HS-27A (cell line): ENCODE results near the gene PCBP2.

Source experiments
- DNase-seq: peaks from one replicate; pipeline ENCODE4 v3.0.0-alpha.2; 2012; ENCODE audit warnings: low read depth, missing footprints

The PCBP2 gene

DNA sequence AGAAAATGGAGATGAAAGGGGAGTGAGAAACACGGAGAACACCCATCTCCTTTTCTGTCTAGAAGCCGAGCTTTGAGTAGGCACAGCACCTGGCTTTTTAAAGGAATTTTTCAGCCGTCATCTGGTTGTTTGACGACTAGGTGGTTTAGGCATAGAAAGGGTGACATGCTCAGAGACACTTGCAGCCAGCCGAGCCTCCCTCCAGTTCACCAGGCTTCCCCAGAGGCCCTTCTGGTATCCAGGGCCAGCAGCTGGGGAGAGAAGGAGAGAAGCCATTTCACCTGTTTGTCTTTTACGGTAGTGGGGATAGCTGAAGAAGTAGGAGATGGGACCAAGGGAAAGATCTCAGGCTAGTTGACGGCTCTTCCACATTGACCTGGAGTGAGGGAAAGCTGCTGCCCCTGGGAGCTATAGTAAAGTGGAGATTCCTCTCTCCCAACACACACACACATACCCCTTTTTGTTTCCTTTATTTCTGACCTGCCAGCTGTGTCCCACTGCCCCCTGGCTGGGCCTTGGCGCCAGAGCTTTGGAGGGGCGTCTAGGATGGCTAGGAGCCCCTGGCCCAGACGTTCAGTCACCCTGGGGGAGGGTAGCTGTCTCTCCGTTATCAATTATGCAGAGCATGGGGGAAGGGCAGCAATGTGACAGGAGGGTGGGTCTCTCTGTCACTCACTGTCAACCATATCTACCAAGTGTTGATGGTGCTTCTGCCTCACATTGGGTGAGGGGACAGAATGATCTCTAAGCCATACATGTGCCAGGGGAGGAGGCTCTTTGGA, 41.9 kb downstream of the PCBP2 start:
- DNase-seq: no peak

DNA sequence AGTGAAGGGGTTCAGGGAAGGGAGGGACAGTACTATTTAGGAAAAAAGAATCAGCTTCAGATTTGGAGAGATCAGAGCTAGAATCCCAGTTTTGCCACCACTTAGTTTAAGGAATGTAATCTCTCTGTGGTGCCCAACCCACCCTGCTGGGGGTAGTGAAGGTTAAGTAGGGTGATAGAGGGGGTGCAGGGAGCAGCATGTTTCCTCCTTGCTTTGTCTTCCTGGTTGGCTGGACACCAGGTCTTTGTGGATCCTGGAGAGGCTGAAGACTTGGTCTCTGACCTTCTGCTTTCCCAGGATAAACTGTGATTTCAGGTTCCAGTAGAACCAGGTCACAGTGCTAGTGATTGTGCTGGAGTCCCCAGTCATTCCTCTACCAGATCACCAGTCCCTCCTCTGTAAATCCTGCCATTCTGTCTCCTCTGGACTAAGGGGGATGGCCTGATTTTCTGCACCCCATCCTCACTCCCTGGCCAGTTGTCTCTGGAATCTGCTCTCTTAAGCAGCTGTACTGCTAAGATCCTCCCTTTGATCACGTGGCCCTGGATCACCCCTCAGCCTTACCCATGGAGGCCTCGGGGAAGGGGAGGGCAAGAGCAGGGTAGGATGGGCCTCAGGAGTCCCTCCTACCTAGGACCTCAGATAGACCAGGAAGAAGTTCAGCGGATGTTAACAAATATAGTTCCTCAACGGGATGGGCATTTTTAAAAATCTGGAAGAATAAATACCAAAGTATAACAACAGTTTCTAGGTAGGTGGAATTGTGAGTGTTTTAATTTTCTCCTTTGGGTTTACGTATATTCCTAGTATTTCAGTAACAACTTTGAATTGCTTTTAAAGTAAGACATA, 44.2 kb downstream of the PCBP2 start:
- no peak for DNase-seq

DNA sequence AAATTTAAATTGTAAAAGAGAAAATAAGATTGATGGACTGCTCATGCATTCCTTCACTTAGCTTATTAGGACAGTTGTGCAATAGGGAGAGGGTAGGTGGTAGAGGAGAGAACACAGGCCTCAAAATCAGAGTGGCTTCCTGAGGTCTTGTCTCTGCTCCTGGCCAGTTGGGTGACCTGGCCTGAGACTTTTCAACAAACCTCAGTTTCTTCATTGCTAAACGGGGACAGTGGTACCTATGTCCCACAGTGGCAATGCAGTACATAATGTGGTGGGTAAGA, 44.8 kb downstream of the PCBP2 start:
- DNase-seq: no peak

DNA sequence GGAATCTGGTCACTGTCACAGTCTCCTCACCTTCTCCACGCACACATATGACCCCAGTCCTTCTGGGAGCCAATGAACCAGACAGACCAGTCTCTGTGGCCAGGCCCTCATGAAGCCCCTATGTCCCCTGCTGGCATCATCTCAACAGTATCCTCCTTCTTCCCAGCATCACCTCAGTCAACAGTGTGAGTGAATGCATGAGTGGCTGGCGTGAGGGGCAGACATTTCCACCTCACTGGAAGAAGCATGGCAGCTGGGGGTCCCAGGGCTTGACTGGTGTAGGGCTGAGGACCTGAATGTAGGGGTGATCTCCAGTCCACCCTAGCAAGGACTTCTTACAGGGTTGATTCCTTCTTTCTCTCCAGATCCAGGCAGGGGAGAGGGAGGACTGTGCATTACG, 45.6 kb downstream of the PCBP2 start:
- DNase-seq: no peak

DNA sequence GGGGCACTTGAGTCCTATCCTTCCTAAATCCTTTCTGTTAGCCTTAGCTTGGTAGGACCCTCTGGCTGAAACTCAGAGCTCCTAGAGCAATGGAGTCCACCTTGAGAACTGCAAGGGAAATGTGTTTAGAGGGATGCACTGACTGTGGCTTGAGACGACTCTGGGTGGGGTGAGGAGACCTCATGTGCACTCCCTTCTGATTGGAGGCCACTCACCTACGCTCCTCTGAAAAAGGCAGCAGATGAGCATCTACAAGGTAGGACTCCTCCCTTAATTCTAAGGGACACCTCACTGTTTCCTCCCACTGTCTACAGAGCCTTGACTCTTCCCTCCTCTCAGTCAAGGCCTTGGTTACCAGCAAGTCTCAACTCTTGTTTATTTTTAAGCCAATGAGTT, 46.3 kb downstream of the PCBP2 start:
- DNase-seq: no peak

DNA sequence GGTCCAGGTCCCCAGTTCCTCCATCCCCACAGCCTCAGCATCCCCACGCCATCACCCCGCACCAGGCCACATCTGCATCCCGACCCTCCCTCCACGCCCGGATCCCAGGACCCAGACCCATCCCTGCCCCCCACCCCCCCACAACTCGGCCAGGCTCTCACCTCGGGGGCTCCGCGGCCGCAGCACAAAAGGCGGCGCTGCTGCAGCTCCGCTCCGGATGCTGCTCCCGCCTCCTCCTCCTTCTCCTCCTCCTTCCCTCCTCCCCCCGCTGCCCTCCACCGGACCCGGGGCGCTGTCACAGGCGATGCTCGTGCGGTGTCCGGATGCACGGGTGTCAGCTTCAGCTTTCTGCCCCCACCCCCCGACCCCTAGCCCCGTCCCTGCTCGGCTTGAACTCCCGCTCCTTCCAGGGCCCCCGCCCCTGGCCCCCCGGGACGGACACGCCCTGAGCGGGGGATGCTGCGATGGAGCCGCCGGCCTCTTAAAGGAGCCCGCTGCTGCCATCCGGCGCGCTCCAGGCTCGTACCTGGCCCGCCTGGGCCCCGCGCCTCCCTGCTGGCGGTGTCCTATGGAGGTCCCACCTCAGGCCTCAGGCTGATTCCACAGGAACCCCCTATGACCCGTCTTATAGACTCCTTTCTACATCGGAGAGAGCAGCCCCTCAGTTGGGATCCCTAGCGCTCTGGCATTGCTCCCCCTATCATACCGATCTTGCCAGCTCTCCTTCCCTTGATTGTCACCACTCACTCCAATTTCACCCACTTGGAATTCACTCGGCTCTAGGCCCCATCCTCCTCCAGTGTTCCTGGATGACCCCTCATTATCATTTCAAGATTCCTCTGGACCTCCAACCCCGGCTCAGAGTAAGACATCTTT, 47.6 kb downstream of the PCBP2 start, which contains the start of gene MAP3K12:
Gene MAP3K12, minus strand, starts transcription at position 193 of the 876 bp plus-strand sequence. CDS start 12,067 bp downstream, outside the sequence.
- DNase-seq: no peak

DNA sequence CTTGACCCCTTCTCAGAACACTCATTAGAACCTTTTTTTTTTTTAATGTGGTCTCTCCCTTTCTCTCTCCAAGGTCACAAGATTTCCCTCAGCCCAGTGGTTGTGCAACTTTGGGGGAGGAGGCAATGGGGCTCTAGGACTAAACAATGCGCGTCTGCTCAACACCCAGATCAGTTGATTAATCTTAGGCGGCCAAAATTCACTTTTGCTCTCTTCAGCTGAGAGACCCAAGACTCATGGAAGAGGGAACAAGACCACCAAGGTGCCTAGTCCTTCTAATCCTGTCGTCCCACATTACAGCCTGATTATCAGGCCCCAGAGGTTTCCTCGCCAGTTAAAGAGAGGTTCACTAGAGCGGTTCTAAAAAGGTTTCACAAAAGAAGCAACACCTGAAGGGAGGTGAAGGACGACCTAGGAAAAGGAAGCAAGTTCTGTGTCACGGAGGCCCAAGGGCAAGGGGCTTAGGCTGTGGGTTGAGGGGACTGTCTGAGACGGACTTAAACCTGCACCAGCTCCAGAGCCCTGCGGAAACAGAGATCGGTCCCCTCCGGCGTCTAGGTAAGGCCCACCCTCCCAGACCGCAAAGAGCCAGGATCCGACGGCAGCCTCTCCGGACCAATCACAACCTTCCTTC, 48.4 kb downstream of the PCBP2 start:
- DNase-seq: no peak

DNA sequence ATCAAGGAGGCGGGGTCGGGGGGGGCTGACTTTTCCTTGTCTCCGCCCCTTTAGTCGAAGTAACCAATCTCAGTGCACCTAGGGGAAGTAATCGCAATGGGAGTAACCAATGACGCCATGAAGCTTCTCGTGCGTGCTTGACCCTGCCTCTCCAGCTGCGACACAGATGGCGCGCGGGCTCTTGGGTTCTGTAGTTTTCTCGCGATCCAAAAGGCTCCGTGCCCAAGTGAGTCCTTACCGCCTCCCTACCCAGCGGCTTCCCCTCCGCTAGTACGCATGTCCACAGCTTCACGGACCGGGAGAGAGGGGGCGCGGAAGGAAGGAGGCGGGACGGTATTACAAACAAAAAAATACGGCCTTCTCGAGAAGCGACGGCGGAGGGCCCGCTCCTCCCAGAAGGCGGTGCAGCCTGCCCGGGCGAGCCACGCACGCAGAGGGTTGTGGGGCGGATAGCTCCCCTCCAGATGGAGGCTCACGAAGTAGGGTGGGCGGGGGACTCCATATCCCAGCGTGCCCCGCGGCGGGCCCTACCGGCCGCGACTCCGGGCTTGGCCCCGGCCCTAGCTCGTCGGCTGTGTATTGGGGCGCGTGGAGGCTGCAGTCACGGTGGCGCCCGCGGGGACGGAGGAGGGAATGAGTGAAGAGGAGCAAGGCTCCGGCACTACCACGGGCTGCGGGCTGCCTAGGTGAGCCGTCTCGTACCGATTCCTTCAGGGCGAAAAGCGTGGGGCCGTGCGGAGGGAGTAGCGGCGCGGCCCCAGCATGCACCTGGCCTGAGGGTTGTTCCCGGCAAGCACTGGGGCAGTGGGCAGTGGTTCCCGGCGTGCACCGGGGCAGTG, 49.1 kb downstream of the PCBP2 start, which contains the start of gene TARBP2:
Gene TARBP2, plus strand, starts transcription at position 508 of the 839 bp plus-strand sequence. Its CDS starts 126 bp downstream, at position 634.
- peak; percentile 95 for DNase-seq

DNA sequence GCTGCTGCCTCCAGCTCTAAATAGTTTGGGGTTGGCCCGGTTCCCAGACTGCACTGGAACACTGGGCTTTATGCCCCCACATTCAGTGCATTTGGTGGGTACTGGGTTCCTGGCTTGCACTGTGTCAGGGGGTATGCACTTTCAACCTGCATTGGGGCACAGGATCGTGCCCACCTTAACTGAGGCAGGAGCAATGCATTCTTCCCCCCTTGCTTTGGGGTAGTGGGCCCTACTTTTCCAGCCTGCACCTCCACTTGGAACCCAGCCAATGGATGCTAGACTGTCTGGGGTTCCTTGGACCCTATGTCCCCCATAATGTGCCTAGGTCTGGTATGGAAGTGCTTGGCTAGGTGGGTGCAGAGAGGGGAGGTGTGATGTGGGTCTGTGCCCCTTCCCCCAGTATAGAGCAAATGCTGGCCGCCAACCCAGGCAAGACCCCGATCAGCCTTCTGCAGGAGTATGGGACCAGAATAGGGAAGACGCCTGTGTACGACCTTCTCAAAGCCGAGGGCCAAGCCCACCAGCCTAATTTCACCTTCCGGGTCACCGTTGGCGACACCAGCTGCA, 49.8 kb downstream of the PCBP2 start:
- no peak for DNase-seq

DNA sequence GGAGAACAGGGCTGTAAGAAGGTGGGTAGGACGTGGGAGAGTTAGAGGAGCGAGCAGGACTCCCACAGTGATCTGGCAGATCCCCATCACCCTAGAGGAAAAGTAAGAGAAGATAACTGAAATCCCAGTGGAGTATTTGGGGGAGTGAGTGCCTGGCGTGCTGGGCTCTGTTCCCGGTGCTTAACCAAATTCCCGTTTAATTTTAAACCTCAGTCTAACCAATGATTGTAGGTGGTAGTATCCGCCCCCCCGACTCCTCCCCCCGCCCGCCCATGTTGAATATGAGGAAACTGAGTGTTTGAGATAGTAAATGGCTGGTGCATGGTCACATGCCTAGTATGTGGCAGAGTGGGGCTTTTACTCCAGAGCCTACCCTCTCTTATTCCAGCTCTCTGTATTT, 50.4 kb downstream of the PCBP2 start:
- DNase-seq: no peak

DNA sequence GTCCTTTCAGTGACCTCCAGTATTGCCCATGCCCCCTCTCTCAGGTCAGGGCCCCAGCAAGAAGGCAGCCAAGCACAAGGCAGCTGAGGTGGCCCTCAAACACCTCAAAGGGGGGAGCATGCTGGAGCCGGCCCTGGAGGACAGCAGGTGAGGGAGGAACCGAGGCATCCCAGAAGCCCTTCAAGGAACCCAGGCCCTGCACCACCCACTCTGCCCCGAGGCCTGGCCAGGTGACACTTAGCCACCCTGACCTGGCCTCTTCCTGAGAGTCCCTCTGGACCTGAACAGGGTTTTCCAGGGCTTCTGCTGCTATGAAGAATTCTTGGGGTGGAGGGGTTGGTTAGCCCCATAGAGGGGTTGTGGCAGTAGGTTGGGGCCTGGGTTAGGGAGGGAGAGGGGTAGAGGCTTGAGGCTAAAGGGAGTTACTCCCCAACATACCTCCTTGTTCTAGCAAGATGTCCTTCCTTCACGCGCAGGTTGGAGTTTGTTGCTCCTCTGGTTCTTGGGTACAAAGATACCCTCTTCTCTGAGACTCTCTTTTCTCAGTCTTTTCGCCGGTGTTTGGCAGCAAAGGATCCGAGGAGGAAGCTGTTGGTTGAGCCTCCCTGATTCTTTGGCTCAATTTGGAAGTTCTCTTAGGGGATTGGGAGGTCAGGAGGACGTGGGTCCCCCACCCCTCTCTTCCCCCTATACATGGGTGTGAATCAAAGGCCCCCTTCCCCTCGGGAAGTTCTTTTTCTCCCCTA, 51.3 kb downstream of the PCBP2 start:
- no peak for DNase-seq

DNA sequence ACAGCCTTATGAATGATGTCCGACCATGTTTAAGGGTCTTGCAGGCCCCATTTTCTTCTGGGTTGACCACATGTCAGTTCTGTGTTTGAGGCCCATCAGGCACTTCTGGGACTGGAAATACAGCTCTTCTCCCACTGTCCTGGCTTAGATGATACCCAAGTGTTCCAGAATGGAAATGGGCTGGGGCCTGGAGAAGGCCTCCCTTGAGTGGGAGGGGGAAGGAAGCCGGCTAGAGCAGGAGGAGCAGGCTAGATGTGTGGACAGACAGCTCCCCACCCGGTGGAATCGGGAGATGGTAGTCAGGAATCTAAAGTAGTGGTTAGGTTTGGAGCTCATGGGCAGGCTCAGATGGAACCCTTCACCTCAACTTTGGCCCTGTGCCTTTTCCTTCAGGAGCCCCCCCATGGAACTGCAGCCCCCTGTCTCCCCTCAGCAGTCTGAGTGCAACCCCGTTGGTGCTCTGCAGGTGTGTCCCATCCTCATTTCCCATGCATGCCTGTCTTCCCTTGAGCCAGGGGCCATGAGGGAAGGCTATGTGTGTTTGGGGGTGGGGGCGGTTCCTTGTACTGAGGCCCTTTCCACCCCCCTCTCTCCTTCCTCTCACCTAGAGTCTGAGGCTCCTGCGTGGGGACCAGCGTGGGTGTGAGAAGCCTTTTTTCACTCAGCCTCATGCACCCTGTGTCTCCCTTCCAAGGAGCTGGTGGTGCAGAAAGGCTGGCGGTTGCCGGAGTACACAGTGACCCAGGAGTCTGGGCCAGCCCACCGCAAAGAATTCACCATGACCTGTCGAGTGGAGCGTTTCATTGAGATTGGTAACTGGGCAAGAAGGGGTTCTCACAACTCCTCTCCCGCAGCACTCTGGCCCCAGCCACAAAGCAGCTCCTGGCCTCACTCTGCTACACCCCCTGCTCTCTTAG, 52.4 kb downstream of the PCBP2 start:
- no peak for DNase-seq

DNA sequence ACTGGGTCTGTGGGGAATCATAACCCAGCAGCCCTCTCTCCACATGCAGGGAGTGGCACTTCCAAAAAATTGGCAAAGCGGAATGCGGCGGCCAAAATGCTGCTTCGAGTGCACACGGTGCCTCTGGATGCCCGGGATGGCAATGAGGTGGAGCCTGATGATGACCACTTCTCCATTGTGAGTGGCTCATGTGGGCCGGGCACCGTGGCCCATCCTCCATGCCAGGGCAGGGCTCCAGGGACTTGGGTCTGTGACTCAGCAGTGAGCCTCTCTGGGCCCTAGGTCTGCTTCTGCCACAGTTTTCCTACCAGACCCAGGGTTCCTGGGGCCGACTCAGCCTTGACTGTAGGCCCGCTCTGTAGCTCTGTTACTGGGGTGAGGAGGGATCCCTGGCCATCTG, 53.2 kb downstream of the PCBP2 start:
- DNase-seq: no peak

DNA sequence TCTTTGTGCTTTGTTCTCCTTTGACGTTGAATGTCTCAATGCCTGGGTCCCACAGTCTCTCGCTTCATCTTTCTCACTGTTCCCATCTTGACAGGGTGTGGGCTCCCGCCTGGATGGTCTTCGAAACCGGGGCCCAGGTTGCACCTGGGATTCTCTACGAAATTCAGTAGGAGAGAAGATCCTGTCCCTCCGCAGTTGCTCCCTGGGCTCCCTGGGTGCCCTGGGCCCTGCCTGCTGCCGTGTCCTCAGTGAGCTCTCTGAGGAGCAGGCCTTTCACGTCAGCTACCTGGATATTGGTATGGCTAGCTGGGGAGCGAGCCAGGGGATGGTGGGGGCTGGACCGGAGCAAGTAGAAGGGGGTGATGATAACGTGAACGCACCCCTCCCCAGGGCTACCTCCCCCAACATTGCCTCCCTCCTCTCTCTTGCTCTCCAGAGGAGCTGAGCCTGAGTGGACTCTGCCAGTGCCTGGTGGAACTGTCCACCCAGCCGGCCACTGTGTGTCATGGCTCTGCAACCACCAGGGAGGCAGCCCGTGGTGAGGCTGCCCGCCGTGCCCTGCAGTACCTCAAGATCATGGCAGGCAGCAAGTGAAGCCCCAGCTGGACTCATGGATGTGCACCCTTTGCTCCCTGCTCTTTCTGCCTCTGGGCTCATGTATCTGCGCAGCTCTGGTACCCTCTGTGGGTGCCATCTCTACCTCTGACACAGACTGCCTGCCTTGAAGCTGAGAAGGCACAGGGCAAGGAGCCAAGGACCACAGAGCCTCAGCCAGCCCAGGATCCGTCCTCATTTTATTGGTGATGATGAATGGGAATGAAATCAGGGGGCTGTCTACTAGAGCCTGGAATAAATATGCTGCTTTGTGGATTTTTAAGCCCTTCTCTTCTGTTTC, 53.9 kb downstream of the PCBP2 start:
- no peak for DNase-seq

DNA sequence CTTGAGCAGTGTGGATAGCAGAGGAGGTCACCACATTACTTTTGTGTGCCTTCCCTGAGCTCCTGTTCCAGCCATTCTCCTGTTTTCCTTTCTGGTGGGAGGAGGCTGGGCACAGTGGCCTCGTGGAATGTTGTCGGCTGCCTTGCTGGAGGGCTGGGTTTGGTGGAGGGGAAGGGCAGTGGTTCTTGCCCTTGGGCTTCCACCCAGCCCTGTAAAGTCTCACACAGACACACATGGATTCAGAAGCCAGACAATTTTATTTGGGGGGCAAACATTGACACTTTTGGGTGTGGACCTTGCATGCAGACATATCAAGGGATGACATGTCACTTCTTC, 54.5 kb downstream of the PCBP2 start:
- DNase-seq: no peak

DNA sequence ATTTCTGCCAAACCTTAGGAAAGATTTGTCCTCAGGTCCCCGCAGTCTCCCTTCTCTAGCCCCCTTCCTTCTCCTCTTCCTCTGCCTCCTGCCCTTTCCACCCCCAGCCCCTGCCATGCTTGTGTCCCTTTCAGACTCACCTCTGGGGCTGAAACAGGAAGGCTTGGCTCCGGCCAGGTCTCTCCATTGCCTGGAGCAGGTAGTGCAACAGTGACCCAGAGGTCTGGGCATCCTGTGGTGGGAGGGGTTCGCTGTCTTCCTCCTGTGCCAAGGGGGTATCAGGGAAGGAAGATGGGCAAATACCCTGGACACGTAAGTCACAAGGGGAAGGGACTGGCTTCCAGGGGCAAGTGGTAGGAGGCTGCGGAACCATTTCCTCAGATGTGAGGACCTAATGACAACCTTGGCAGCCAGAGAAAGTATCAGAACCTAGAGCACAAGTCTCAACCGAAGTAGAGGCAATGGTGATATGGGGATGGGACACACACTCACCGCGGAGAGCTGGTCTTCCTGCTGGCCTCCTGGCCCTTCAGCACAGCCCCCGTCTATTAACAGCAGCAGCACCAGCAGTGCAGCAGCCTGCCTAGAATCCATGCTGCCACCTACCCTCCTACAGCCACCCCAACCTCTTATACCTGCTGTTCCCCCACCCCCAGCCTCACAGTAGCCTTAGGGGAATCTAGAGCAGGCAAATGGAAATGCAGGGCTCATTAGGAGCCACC, 55.1 kb downstream of the PCBP2 start, which contains the start of gene NPFF:
Gene NPFF, minus strand, starts transcription at position 604 of the 722 bp plus-strand sequence. Its CDS starts 10 bp downstream, at position 594.
- no peak for DNase-seq

DNA sequence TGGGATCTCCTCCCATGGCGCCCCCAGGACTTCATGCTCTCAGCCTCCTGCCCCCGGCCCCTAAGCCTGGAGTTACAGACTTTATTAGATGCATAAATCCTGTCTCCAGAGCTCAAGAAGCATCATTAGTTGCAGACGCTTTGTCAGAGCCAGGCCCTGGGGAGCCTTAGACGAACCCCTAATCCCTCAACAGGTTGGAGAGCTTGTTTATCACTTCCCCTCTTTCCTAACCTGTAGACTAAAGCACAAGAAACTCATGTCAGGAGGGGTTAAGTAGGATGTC, 55.6 kb downstream of the PCBP2 start:
- DNase-seq: no peak
